Hematopoietic multipotent progenitor cell treated with erythropoietin and hydrocortisone succinate and interleukin-3 and kit ligand, for 8 days (in vitro differentiated cells): ENCODE data around the gene CLCN6.
"Not testable (repeated sequence)": the region's sequence is repeated elsewhere in the genome, so short reads cannot be mapped to it uniquely, and the experiment has no call there.

Experiments used
- DNase-seq: peaks from one replicate; pipeline ENCODE4 v3.0.0-alpha.2; 2015

Gene CLCN6

GRCh38 chr1:11796036-11796828, 9.8 kb upstream of the CLCN6 start:
- peak; percentile 80 for DNase-seq

GRCh38 chr1:11797525-11798216, 8.3 kb upstream of the CLCN6 start:
- DNase-seq = peak; percentile 93

- no peak for DNase-seq
Observed at GRCh38 chr1:11799099-11799498, 6.9 kb upstream of the CLCN6 start.

GRCh38 chr1:11799896-11800295, 6.1 kb upstream of the CLCN6 start:
- DNase-seq = no peak

GRCh38 chr1:11800391-11800755, 5.6 kb upstream of the CLCN6 start:
- DNase-seq = no peak

GRCh38 chr1:11800756-11801433, 5.1 kb upstream of the CLCN6 start:
- DNase-seq = no peak

GRCh38 chr1:11802616-11802972, 3.4 kb upstream of the CLCN6 start:
- peak; percentile 68 for DNase-seq

GRCh38 chr1:11802973-11803885, 2.8 kb upstream of the CLCN6 start:
- DNase-seq = peak; percentile 94

GRCh38 chr1:11803924-11804665, 1.9 kb upstream of the CLCN6 start:
- DNase-seq = not testable (repeated sequence)

- DNase-seq = peak; percentile 84
Observed at GRCh38 chr1:11804666-11805421, 1.1 kb upstream of the CLCN6 start.

- DNase-seq = peak; percentile 67
Observed at GRCh38 chr1:11806307-11806936, 431 bp downstream of the CLCN6 start.

GRCh38 chr1:11807133-11807532, 1.1 kb downstream of the CLCN6 start:
- no peak for DNase-seq

- no peak for DNase-seq
Observed at GRCh38 chr1:11813021-11813420, 7.0 kb downstream of the CLCN6 start.

GRCh38 chr1:11817192-11817591, 11.2 kb downstream of the CLCN6 start:
- no peak for DNase-seq

- no peak for DNase-seq
Observed at GRCh38 chr1:11822091-11822490, 16.1 kb downstream of the CLCN6 start.

- DNase-seq = no peak
Observed at GRCh38 chr1:11823366-11824137, 17.6 kb downstream of the CLCN6 start.

- no peak for DNase-seq
Observed at GRCh38 chr1:11825131-11825530, 19.1 kb downstream of the CLCN6 start.

GRCh38 chr1:11826946-11827345, 21.0 kb downstream of the CLCN6 start:
- no peak for DNase-seq

- DNase-seq = no peak
Observed at GRCh38 chr1:11828511-11828910, 22.5 kb downstream of the CLCN6 start.
